ENCODE data around the gene HECTD4. TPM values are rescaled to one million over a fixed set of nuclear protein-coding genes. Genes with fewer than 3 reads are reported as not detected.
"Not testable (repeated sequence)": the region's sequence is repeated elsewhere in the genome, so short reads cannot be mapped to it uniquely, and the experiment has no call there.

HECTD4 gene
- total RNA-seq, 1 donor from 2014 or later: 22.7 TPM

DNA sequence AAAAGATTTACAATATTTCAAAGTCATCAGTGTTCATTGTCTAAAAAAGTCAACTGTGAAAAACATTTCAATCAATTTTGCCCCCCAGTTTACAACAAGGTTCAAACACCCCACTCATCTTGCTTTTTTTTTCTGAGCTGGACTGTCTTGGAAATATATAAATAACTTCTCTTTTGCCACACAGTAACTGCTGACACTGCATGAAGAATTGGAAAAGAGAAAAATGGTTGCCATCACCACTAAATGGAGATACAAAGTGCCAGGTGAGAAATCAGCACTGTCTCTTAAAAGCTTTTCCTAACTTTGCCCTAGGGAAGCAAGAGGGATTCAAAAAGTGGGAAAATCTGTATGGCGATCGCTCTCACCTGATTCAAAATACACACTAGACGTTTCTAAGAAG, 155.5 kb downstream of the HECTD4 start:
- Histone ChIP-seq H3K27me3 (ENCODE audit: control insufficient read depth, insufficient read depth, low read length) (no peaks in the 10 kb centered on the region), H3K4me3 (ENCODE audit: low read depth, low read length) (no peak overlapping the region), H3K36me3 (ENCODE audit: control insufficient read depth, insufficient read depth, low read length) (peaks cover 2% of the 10 kb centered on the region)
- TF ChIP-seq, protein P1, sequence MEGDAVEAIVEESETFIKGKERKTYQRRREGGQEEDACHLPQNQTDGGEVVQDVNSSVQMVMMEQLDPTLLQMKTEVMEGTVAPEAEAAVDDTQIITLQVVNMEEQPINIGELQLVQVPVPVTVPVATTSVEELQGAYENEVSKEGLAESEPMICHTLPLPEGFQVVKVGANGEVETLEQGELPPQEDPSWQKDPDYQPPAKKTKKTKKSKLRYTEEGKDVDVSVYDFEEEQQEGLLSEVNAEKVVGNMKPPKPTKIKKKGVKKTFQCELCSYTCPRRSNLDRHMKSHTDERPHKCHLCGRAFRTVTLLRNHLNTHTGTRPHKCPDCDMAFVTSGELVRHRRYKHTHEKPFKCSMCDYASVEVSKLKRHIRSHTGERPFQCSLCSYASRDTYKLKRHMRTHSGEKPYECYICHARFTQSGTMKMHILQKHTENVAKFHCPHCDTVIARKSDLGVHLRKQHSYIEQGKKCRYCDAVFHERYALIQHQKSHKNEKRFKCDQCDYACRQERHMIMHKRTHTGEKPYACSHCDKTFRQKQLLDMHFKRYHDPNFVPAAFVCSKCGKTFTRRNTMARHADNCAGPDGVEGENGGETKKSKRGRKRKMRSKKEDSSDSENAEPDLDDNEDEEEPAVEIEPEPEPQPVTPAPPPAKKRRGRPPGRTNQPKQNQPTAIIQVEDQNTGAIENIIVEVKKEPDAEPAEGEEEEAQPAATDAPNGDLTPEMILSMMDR (IDR thresholded peaks at IDR 0.05; ENCODE audit: insufficient read depth, low read length, poor library complexity, severe bottlenecking): no peak
- DNase-seq (ENCODE audit: low read depth): no peak

DNA sequence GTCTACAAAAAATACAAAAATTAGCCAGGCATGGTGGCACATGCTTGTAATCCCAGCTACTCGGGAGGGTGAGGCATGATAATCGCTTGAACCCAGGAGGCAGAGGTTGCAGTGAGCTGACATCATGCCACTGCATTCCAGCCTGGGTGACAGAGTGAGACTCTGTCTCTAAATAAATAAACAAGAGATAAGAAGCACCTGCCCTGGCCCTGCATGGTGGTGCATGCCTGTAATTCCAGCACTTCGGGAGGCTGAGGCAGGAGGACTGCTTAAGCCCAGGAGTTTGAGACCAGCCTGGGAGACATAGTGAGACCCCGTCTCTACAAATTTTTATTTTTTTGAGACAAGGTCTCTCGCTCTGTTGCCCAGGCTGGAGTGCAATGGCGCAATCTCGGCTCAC, 161.6 kb downstream of the HECTD4 start:
- H3K27me3 ChIP-seq (ENCODE audit: control insufficient read depth, insufficient read depth, low read length): not testable (repeated sequence)

DNA sequence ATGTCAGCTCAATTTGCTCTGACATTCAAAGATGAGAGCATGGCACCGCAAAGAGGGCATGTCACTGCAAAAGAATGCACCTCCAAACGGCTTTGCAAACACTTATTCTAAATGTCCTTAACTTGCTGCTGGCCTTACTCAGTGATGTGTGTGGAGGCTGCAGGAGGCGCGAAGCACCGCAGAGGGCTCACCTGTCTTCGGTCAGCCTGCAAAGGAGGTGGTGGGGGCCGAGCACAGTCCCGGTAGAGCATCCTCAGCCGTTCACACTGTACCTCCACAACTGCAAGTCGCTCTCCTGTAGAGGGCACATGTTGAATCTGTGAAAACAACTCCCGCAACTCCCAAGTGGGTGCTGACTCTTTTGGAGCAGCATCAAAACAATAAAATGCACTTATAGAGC, 163.0 kb downstream of the HECTD4 start:
- TF ChIP-seq, protein P1 (IDR thresholded peaks at IDR 0.05; ENCODE audit: insufficient read depth, low read length, poor library complexity, severe bottlenecking): no peak
- DNase-seq (ENCODE audit: low read depth): no peak
- Histone ChIP-seq H3K4me3 (ENCODE audit: low read depth, low read length) (no peak overlapping the region), H3K27me3 (ENCODE audit: control insufficient read depth, insufficient read depth, low read length) (no peaks in the 10 kb centered on the region), H3K36me3 (ENCODE audit: control insufficient read depth, insufficient read depth, low read length) (no peaks in the 10 kb centered on the region)

More for the DNA sequence above, 161.6 kb downstream of the HECTD4 start:
- not testable (repeated sequence) for H3K4me3 ChIP-seq (ENCODE audit: low read depth, low read length); DNase-seq (ENCODE audit: low read depth); H3K36me3 ChIP-seq (ENCODE audit: control insufficient read depth, insufficient read depth, low read length)

DNA sequence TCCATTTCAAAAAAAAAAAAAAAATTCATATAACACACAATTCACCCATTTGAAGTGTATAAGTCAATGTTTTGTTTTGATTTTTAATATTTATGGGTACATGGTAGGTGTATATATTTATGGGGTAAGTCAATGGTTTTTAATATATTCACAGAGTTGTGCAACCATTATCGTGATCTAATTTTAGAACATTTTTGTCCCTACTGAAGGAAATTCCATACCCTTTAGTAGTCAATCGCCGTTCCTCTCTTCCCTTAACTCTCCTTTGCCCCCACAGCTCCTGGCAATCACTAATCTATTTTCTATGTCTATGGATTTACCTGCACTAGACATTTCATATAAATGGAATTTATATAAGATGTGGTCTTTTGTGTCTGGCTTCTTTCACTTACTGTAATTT, 164.1 kb downstream of the HECTD4 start:
- TF ChIP-seq, protein P1 (IDR thresholded peaks at IDR 0.05; ENCODE audit: insufficient read depth, low read length, poor library complexity, severe bottlenecking): no peak
- H3K27me3 ChIP-seq (ENCODE audit: control insufficient read depth, insufficient read depth, low read length): no peaks in the 10 kb centered on the region
- no peak overlapping the region for H3K4me3 ChIP-seq (ENCODE audit: low read depth, low read length)
- DNase-seq (ENCODE audit: low read depth): no peak
- H3K36me3 ChIP-seq (ENCODE audit: control insufficient read depth, insufficient read depth, low read length): no peaks in the 10 kb centered on the region

DNA sequence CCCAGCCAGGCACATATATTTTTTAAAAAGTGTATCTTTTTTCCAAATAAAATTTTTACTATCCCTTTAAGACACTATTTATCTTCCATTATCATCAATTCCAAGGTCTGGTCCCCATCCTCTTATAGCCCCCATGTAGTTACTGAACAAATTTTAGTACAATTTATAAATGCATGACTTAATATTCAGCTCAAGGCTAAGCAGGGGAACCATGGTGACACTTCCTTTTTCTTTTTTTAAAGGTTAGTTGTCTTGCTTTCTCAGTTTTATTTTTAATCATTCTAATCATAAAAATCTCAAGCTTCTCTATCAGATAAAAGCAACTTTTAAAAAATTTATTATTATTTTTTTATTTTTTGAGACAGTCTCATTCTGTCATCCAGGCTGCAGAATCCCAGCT, 164.6 kb downstream of the HECTD4 start:
- H3K27me3 ChIP-seq (ENCODE audit: control insufficient read depth, insufficient read depth, low read length): no peaks in the 10 kb centered on the region
- H3K4me3 ChIP-seq (ENCODE audit: low read depth, low read length): no peak overlapping the region
- no peaks in the 10 kb centered on the region for H3K36me3 ChIP-seq (ENCODE audit: control insufficient read depth, insufficient read depth, low read length)
- DNase-seq (ENCODE audit: low read depth): no peak
- TF ChIP-seq, protein P1 (IDR thresholded peaks at IDR 0.05; ENCODE audit: insufficient read depth, low read length, poor library complexity, severe bottlenecking): no peak

DNA sequence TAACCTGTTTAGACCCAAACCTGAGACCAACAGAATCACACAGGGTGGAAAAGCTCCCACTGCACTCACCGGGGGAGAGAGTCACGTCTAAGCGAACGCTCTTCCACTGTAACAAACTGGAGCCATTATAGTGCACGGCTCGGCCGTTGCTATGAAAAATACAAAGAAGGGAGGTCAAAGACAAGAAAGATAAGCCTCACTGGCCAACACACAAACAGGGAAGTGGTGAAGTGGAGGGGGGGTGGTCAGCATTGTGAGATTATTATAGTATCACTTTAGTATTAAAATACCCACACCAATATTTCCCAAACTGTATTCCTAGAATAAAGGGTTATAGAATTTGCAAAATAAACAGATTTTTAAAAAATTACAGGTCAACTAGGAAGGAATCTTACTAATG, 166.0 kb downstream of the HECTD4 start:
- TF ChIP-seq, protein P1 (IDR thresholded peaks at IDR 0.05; ENCODE audit: insufficient read depth, low read length, poor library complexity, severe bottlenecking): no peak
- Histone ChIP-seq H3K27me3 (ENCODE audit: control insufficient read depth, insufficient read depth, low read length) (no peaks in the 10 kb centered on the region), H3K4me3 (ENCODE audit: low read depth, low read length) (no peak overlapping the region), H3K36me3 (ENCODE audit: control insufficient read depth, insufficient read depth, low read length) (no peaks in the 10 kb centered on the region)
- DNase-seq (ENCODE audit: low read depth): no peak
